Ovary (tissue), 3 donors: ENCODE data around the gene FFAR2.

Experiments used
- POLR2A ChIP-seq: fragments of 450-650 bp; IDR thresholded peaks from one replicate; pipeline ENCODE4 v1.6.1; 2017; ENCODE audit warnings: antibody characterized with exemption, mild to moderate bottlenecking, moderate library complexity
- TF ChIP-seq, protein P1 (sequence below), 3 donors: fragments of 450-650 bp in 2 of 3; fragments of 200-600 bp in 1 of 3; IDR thresholded peaks; one replicate each; pipeline versions ENCODE4 v1.5.1 to v1.8.0; 2016 to 2022; ENCODE audit warnings: antibody characterized with exemption in 3 of 3, mild to moderate bottlenecking in 1 of 3
- donor health status: DM: no; HTN: no; CAD: no.

DNA sequence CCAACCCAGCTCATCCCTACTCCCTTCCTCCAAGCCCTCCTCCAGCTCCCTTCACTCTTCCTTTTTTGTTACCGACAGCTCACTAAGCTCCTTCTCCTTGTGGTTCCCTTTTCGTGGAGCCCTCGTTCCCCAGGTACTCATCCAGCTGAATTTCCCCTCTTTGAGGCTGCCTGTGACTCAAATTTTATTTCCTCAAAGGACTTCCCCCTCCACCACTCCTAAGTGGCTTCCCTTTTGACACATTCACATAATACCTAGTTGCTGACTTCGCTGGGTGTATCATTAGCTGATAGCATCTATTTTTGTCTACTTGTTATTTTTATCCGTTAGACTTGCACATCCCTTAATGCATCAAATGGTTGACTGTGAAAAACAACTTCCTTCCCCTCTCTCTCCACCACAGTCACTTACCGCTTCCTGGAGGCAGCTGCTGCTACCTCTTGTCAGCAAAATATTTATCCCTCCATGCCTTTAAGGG is 14.5 kb downstream of the FFAR2 start:
- TF ChIP-seq, protein P1, sequence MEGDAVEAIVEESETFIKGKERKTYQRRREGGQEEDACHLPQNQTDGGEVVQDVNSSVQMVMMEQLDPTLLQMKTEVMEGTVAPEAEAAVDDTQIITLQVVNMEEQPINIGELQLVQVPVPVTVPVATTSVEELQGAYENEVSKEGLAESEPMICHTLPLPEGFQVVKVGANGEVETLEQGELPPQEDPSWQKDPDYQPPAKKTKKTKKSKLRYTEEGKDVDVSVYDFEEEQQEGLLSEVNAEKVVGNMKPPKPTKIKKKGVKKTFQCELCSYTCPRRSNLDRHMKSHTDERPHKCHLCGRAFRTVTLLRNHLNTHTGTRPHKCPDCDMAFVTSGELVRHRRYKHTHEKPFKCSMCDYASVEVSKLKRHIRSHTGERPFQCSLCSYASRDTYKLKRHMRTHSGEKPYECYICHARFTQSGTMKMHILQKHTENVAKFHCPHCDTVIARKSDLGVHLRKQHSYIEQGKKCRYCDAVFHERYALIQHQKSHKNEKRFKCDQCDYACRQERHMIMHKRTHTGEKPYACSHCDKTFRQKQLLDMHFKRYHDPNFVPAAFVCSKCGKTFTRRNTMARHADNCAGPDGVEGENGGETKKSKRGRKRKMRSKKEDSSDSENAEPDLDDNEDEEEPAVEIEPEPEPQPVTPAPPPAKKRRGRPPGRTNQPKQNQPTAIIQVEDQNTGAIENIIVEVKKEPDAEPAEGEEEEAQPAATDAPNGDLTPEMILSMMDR (IDR thresholded peaks at IDR 0.05): no peak
- no peak for TF ChIP-seq POLR2A
